AG09309 (cell line): ENCODE results near the gene ZFC3H1.
"Not testable (repeated sequence)": the region's sequence is repeated elsewhere in the genome, so short reads cannot be mapped to it uniquely, and the experiment has no call there.

Experiments
- DNase-seq: peaks from one replicate; pipeline ENCODE4 v3.0.0-alpha.2; 2010; ENCODE audit warnings: low read depth
- H3K4me3 ChIP-seq: 2 replicates; pipeline ENCODE4 v1.5.1; 2011; ENCODE audit warnings: mild to moderate bottlenecking, low read depth, low read length, moderate library complexity; ENCODE audit not compliant: control insufficient read depth
- CTCF ChIP-seq: IDR thresholded peaks from 2 replicates; pipeline ENCODE4 v1.5.1; 2011; ENCODE audit warnings: mild to moderate bottlenecking, low read depth, low read length, inconsistent platforms; ENCODE audit not compliant: insufficient read depth, control insufficient read depth; ENCODE audit errors: missing control alignments

The ZFC3H1 gene

DNA sequence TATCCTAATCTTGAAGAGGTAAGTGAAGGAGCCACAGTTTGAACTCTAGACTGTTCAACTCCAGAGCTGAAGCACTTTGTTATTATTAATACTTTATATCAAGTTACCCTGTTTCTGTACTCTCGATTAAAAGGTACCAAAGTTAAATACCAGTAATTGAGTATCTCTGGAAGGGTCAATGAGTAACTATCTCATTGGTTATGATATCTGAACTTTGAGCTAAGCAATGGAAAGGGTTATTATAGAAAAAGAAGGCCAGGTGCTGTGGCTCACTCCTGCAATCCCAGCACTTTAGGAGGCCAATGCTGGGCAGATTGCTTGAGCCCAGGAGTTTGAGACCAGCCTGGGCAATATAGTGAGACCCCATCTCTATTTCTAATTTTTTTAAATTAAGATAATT, 32.1 kb upstream of the ZFC3H1 start:
- TF ChIP-seq CTCF = no peak
- no peak overlapping the region for H3K4me3 ChIP-seq
- DNase-seq = no peak

DNA sequence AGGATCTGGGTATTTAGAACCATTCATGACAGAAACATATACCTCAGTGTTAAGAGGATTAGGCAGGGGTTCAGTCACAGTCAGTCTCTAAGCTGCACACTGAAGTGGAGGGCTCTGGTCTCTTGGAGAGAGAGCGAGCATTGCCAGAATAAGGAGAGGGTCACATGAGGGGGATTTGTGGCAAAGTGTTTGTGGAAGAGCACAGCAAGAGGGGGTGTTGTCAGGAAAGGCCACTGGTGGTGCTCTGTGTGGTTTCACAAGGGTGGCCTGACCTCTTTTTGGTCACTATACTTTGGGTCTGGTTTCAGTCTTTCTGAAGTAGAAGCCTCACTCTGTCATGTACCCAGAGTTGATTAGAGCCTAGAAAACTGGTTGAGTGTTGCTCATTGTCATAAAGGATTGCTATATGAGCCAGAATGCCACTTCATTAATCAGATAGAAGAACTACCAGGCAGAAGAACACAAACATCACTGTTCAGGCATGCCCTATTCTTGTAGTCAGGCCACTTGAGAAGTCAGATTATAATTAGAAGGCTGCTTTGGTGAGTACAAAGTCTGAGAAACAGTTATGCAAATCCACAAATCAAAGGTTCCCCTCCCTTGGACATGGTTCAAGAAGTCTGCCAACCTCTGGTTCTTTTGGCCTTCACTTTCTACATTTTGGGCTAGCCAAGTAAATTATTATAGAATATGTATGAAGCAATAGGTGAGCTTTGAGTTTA, 30.6 kb upstream of the ZFC3H1 start:
- DNase-seq = no peak
- no peak overlapping the region for H3K4me3 ChIP-seq

GRCh38 chr12:71693651-71694050, 30.0 kb upstream of the ZFC3H1 start:
- DNase-seq, H3K4me3 ChIP-seq: not testable (repeated sequence)

More for the DNA sequence above, 30.6 kb upstream of the ZFC3H1 start:
- no peak for TF ChIP-seq CTCF

DNA sequence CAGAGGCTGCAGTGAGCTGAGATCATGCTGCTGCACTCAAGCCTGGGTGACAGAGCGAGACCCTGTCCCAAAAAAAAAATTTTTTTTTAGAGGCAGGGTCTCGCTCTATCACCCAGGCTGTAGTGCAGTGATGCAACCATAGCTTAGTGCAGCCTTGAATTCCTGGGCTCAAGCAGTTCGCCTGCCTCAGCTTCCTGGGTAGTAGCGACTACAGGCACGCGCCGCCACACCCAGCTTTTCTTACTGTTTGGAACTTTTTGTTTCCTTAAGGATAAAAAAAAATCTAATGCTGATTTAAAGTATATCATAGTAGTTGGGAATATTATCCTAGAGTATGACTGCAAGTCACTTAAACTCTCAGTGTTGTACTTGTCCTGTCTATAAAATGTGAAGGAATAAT, 29.5 kb upstream of the ZFC3H1 start:
- no peak for DNase-seq
- no peak for TF ChIP-seq CTCF
- H3K4me3 ChIP-seq = no peak overlapping the region

- no peak for DNase-seq
- no peak overlapping the region for H3K4me3 ChIP-seq
- no peak for TF ChIP-seq CTCF
These were observed 28.0 kb upstream of the ZFC3H1 start for GRCh38 chr12:71691504-71692129.

DNA sequence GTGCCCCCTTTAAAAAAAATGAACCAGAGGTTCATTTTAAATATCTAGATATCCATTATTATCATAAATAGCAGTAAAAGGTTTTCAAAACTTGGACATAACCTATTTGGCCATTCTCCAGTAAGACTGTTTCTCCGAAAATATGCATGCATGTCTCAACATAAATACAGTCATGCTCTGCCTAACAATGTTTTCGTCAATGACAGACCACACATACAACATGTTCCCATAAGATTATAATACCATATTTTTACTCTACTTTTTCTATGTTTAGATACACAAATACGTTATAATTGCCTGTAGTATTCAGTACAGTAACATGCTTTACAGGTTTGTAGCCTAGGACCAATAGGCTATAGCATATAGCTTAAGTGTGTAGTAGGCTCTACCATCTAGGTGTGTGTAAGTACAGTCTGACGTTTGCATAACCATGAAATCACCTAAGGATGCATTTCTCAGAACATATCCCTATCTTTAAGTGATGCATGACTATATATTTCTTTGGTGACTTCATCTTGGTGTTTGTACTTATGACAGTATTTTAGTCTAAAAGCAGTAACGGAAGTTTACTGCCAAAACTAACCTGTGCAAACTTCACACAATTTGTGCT, 25.4 kb upstream of the ZFC3H1 start:
- TF ChIP-seq CTCF = no peak
- H3K4me3 ChIP-seq = no peak overlapping the region
- DNase-seq = no peak

DNA sequence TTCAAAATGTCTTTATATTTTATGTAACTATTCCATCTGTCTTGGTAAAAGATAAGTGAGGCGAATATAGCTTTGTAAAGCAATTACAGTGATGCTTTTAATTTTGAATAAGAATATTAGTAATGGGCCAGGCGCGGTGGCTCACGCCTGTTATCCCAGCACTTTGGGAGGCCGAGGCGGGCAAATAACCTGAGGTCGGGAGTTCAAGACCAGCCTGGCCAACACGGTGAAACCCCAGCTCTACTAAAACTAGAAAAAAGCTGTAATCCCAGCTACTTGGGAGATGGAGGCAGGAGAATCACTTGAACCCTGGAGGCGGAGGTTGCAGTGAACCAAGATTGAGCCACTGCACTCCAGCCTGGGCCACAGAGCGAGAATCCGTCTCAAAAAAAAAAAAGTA, 23.5 kb upstream of the ZFC3H1 start:
- DNase-seq = not testable (repeated sequence)
- peak overlapping the region; percentile 70 for H3K4me3 ChIP-seq
